ENCODE measurements around the gene STARD7. TPM values are rescaled to one million over a fixed set of nuclear protein-coding genes. Genes with fewer than 3 reads are reported as not detected.

Gene STARD7
- total and polyA plus RNA-seq, 9 of the 15 experiments (the other 6 are each of a cell fraction or from before 2014, with no cell fraction given): 90.9 to 196 (median 145) TPM

DNA sequence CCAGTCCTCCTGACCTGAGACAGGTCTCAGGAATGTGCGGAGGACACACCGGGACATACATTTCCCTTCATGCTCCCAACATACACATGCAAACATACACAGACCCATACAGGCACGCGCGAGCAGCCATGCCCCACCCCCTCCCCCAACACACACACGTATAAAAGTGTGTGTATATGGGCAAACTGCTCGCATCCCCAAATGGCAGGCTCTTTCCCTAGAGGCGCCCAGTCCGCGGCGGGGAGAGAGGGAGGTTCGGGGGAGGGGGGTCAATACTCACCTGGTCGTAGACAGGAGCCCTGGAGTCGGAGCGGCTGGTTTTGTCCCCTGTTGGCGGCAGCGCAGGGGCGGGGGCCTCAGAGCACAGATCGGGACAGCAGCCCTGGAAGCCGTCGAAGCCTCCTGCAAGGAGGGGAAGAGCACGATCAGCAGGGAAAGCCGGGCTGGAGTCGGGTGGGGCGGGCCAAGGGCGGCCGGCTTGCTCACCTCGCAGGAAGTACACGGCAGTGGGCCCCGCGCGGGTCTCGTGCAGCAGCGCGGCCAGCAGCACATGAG is 64.1 kb downstream of the STARD7 start (continued):
- TF ChIP-seq, protein P1, sequence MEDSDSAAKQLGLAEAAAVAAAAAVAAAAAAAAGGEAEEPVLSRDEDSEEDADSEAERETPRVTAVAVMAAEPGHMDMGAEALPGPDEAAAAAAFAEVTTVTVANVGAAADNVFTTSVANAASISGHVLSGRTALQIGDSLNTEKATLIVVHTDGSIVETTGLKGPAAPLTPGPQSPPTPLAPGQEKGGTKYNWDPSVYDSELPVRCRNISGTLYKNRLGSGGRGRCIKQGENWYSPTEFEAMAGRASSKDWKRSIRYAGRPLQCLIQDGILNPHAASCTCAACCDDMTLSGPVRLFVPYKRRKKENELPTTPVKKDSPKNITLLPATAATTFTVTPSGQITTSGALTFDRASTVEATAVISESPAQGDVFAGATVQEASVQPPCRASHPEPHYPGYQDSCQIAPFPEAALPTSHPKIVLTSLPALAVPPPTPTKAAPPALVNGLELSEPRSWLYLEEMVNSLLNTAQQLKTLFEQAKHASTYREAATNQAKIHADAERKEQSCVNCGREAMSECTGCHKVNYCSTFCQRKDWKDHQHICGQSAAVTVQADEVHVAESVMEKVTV (CRISPR knock-in tag; IDR thresholded peaks at IDR 0.05): no peak
- TF ChIP-seq VEZF1 (CRISPR knock-in tag; IDR thresholded peaks at IDR 0.05): no peak
- no peak for TF ChIP-seq ZNF224 (CRISPR knock-in tag; IDR thresholded peaks at IDR 0.05)
- TF ChIP-seq ZNF239 (CRISPR knock-in tag; IDR thresholded peaks at IDR 0.05): no peak
- TF ChIP-seq, protein P2, sequence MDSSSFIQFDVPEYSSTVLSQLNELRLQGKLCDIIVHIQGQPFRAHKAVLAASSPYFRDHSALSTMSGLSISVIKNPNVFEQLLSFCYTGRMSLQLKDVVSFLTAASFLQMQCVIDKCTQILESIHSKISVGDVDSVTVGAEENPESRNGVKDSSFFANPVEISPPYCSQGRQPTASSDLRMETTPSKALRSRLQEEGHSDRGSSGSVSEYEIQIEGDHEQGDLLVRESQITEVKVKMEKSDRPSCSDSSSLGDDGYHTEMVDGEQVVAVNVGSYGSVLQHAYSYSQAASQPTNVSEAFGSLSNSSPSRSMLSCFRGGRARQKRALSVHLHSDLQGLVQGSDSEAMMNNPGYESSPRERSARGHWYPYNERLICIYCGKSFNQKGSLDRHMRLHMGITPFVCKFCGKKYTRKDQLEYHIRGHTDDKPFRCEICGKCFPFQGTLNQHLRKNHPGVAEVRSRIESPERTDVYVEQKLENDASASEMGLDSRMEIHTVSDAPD (CRISPR knock-in tag; IDR thresholded peaks at IDR 0.05): no peak
- no peak for TF ChIP-seq HNRNPUL1 (IDR thresholded peaks at IDR 0.05; ENCODE audit: low read length)
- TF ChIP-seq, protein P3, sequence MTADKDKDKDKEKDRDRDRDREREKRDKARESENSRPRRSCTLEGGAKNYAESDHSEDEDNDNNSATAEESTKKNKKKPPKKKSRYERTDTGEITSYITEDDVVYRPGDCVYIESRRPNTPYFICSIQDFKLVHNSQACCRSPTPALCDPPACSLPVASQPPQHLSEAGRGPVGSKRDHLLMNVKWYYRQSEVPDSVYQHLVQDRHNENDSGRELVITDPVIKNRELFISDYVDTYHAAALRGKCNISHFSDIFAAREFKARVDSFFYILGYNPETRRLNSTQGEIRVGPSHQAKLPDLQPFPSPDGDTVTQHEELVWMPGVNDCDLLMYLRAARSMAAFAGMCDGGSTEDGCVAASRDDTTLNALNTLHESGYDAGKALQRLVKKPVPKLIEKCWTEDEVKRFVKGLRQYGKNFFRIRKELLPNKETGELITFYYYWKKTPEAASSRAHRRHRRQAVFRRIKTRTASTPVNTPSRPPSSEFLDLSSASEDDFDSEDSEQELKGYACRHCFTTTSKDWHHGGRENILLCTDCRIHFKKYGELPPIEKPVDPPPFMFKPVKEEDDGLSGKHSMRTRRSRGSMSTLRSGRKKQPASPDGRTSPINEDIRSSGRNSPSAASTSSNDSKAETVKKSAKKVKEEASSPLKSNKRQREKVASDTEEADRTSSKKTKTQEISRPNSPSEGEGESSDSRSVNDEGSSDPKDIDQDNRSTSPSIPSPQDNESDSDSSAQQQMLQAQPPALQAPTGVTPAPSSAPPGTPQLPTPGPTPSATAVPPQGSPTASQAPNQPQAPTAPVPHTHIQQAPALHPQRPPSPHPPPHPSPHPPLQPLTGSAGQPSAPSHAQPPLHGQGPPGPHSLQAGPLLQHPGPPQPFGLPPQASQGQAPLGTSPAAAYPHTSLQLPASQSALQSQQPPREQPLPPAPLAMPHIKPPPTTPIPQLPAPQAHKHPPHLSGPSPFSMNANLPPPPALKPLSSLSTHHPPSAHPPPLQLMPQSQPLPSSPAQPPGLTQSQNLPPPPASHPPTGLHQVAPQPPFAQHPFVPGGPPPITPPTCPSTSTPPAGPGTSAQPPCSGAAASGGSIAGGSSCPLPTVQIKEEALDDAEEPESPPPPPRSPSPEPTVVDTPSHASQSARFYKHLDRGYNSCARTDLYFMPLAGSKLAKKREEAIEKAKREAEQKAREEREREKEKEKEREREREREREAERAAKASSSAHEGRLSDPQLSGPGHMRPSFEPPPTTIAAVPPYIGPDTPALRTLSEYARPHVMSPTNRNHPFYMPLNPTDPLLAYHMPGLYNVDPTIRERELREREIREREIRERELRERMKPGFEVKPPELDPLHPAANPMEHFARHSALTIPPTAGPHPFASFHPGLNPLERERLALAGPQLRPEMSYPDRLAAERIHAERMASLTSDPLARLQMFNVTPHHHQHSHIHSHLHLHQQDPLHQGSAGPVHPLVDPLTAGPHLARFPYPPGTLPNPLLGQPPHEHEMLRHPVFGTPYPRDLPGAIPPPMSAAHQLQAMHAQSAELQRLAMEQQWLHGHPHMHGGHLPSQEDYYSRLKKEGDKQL (CRISPR knock-in tag; IDR thresholded peaks at IDR 0.05; ENCODE audit: borderline replicate concordance): no peak
- TF ChIP-seq DMBX1 (CRISPR knock-in tag; IDR thresholded peaks at IDR 0.05; ENCODE audit: borderline replicate concordance): no peak
- TF ChIP-seq MTA3 (IDR thresholded peaks at IDR 0.05; ENCODE audit: borderline replicate concordance): no peak
- no peak for TF ChIP-seq TSC22D4 (tag; IDR thresholded peaks at IDR 0.05)
- no peak for TF ChIP-seq MED1 (CRISPR knock-in tag; IDR thresholded peaks at IDR 0.05; ENCODE audit: borderline replicate concordance)
- TF ChIP-seq MCM5 (IDR thresholded peaks at IDR 0.05; ENCODE audit: low read depth): no peak
- no peak for TF ChIP-seq ZNF518B (CRISPR knock-in tag; IDR thresholded peaks at IDR 0.05)
- no peak for TF ChIP-seq SMARCB1 (IDR thresholded peaks at IDR 0.05; ENCODE audit: insufficient read length, low read depth)

All from K562 (cell line).